H1 (cell line): Measurements from ENCODE around the gene CACNA1C. TPM values are rescaled to one million over a fixed set of nuclear protein-coding genes. Genes with fewer than 3 reads are reported as not detected.

Experiments
- CHD7 ChIP-seq: fragments of 300-600 bp; sonication (generic); IDR thresholded peaks from 2 replicates; pipeline ENCODE4 v1.7.1; 2012; ENCODE audit warnings: low read length, moderate library complexity, mild to moderate bottlenecking, inconsistent platforms; ENCODE audit not compliant: insufficient replicate concordance
- polyA plus RNA-seq, 7 experiments: library from polyadenylated mRNA; depleted of rRNA in 3 of 7; stranded (reverse) in 5 of 7; unstranded in 2 of 7; fragments of >200 nt in 5 of 7; fragments of 200-250 nt in 2 of 7; gene quantifications; 1 replicate in 5 of 7; 2 replicates in 1 of 7; 4 replicates in 1 of 7; pipeline versions ENCODE4 v1.2.1 to v1.2.3, GENCODE V29; 2011 to 2013; ENCODE audit warnings: missing spikeins in 2 of 7, mixed read lengths in 2 of 7
- total RNA-seq: library from RNA; stranded (reverse); fragmentation: NEBNext Ultra II Directional; extraction: Animal tissue kit (Norgen Biotek cat#: 25700); gene quantifications from 2 replicates; pipeline ENCODE4 v1.2.1, GENCODE V29; 2021

CACNA1C gene
- total and polyA plus RNA-seq, 2 of the 8 experiments (the other 6 are each of a cell fraction or from before 2014, with no cell fraction given), result 1.3 TPM

- no peak for TF ChIP-seq CHD7
Observed at GRCh38 chr12:2344476-2344875, 291.7 kb downstream of the CACNA1C start (continued).
